ENCODE measurements around the gene UBASH3A.

UBASH3A gene

GRCh38 chr21:42411197-42411869 lies 7.6 kb downstream of the UBASH3A start:
- DNase-seq (ENCODE audit: low read depth, low spot score): no peak

GRCh38 chr21:42411891-42412635 lies 8.4 kb downstream of the UBASH3A start:
- no peak for DNase-seq (ENCODE audit: low read depth, low spot score)

DNA sequence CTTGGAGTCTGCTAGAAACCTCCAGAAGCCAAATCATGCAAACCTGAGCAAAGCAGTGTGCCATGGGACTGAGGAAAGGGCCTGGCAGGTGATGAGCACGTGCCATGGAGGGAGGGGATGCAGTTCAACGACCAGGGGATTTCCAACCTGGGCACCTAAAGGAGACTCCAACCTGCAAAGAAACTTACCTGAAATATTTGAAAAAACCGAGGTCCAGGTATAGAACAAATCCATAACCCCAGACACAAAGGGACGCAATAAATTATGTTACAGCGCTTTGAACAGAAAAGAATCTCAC lies 8.9 kb downstream of the UBASH3A start:
- no peak for DNase-seq (ENCODE audit: low read depth, low spot score)

DNA sequence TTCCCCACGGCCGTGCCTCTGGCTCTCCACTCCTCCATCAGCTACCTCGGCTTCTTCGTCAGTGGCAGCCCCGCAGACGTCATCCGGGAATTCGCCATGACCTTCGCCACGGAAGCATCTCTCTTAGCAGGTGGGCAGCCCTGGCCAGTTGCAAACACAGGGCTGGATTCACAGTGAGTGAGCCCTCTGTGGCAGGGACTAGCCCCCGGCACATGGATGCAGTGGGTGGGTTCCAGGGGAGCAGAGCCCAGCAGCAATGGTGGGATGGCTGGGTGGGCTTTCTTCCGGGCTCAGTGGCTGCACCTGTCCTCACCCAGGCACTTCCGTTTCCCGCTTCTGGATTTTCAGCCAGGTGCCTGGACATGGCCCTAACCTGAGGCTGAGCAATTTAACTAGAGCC lies 9.4 kb downstream of the UBASH3A start:
- DNase-seq (ENCODE audit: low read depth, low spot score): no peak

GRCh38 chr21:42413500-42413899 lies 9.8 kb downstream of the UBASH3A start:
- no peak for DNase-seq (ENCODE audit: low read depth, low spot score)

- DNase-seq (ENCODE audit: low read depth, low spot score): no peak
Observed at GRCh38 chr21:42414066-42414465, 10.4 kb downstream of the UBASH3A start.

DNA sequence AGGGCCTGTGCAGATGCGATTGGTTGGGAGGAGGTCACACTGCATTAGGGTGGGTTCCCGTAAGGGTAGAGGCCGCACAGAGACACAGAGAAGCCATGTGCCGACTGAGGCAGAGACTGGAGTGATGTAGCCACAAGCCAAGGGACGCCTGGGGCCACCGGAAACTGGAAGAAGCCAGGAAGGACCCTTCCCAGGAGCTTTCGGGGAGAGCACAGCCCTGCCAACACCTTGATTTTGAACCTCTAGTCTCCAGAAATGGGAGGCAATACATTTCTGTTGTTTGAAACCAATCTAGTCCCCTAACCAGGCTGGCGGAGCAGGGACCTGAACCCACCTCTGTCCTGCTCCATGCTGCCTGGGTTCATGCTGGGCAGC lies 10.8 kb downstream of the UBASH3A start:
- no peak for DNase-seq (ENCODE audit: low read depth, low spot score)

- DNase-seq (ENCODE audit: low read depth, low spot score): peak; percentile 92
Observed at GRCh38 chr21:42414928-42415769, 11.4 kb downstream of the UBASH3A start.

GRCh38 chr21:42417533-42417932 lies 13.8 kb downstream of the UBASH3A start:
- no peak for DNase-seq (ENCODE audit: low read depth, low spot score)

- no peak for DNase-seq (ENCODE audit: low read depth, low spot score)
Observed at GRCh38 chr21:42418886-42419285, 15.2 kb downstream of the UBASH3A start.

DNA sequence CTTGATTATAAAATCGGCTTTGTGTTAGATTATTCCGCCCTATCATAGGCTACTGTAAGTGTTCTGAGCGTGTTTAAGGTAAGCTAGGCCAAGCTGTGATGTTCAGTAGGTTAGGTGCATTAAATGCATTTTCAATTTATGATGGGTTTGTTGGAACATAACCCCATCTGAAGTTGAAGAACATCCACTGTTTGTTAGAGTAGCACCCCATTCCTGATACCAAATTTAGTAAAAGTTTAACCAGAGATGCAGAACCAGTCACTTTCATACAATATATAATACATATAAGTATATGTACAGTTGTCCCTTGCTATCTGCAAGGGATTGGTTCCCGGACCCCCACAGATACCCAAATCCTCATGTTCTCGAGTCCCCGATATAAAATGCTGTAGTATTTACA lies 16.1 kb downstream of the UBASH3A start:
- no peak for DNase-seq (ENCODE audit: low read depth, low spot score)

DNA sequence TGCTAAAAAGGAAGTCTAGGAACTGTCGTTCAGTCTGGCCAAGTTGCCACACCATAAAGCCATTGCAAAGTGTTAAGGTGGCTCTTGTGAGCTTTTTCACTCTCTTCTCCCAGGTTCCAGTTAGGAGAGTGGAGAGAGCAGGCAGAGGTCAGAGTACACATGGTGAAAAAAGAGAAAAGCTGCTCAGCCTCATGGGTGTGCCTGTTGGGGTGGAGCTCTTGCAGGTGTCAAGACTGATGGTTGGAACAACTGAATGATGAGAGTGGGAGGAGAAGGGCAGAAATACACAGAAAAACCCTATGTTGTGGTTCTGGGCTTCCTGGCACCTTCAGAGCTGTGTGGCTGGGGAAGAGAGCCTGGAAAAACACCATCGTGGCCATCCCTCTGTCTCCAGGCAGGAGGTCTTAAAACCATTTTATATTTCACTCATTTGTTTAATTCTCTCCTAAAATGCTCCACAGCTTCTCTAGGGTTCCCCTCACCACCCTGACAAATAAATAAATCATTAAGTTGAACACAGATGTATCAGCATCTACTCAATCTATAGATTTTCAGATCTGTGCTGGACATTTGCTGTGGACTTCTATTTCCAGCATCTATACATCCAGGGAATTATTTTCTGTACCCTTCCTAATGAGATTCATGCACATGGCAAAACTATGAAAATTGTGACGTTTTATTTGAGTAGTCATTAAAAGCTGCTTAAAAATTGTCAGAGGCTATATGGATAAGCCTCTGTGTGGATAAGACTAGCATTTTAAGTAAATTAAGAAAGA lies 17.5 kb downstream of the UBASH3A start:
- no peak for DNase-seq (ENCODE audit: low read depth, low spot score)

GRCh38 chr21:42423197-42423675 lies 19.5 kb downstream of the UBASH3A start:
- no peak for DNase-seq (ENCODE audit: low read depth, low spot score)

- DNase-seq (ENCODE audit: low read depth, low spot score): no peak
Observed at GRCh38 chr21:42423685-42424084, 20.0 kb downstream of the UBASH3A start.

DNA sequence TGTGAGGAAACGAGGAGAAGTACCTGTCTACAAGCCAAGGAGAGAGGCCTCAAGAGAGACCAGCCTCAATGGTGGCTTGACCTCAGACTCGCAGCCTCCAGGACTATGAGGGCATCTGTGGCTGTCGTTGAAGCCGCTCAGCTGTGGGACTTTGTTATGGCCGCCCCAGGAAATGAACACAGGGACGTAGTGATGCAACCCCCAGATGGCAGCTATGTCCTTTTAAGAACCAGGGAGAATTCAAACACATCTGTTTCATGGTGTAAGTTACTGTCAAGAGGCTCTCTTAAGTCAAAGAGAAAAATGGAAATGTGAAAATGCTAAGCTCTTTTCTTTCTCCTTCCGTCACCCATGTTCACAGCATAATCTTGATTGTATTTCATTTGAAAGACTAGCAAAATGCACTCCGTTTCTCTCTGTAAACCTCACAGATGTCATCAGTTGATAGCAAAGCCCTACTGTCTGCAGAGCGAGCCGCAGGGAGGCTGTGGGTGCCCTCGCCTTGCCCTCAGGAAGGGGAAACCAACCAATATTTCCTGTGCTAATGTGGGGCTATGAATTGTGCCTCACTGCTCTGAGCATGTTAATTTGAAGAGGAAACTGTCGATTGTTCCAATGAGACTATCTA lies 21.3 kb downstream of the UBASH3A start:
- DNase-seq (ENCODE audit: low read depth, low spot score): no peak

GRCh38 chr21:42425591-42425990 lies 21.9 kb downstream of the UBASH3A start:
- DNase-seq (ENCODE audit: low read depth, low spot score): no peak

DNA sequence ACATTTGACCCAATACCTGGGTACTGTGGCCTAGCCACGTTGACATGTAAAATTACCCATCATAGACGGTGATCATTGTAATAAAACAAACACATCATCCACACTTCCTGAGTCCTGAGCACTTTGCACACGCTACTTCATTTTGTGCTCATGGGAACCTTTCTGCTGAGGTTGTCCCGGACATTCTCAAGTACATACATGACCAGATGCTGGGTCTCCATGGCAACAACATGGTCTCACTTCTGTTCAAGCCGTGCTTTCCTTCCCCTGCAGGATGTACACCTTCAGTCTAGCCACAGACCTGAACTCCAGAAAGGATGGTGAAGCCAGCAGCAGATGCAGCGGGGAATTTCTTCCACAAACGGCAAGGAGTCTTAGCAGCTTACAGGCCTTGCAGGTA lies 22.7 kb downstream of the UBASH3A start:
- no peak for DNase-seq (ENCODE audit: low read depth, low spot score)

DNA sequence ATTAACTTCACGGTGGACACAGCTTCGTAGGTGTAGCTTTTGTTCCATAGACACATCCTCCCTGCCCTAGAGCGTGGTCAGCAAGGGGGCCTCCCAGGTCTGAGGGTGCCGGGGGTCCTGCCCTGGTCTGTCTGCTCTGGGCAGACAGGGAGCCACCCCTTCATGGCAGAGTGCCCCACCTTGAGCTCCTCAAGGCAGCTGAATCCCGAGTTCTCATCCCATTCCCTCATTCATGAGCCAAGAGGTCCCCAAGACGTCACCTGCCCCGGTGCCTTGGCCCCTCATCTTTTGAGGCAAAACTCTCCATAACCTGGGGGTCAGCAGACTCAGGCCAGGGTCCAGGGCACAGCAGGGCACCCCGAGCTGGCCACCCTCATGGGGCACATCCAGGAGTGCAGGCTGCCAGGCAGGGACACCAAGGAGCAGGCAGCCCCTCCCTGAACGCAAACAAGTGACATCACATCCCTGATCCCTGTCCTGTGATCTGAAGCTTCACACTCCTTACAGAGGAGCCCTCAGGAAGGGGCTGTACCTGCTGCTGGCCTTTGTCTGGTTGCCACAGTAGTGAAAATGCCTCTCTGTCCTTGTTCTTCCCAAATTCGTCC lies 23.3 kb downstream of the UBASH3A start:
- DNase-seq (ENCODE audit: low read depth, low spot score): no peak

DNA sequence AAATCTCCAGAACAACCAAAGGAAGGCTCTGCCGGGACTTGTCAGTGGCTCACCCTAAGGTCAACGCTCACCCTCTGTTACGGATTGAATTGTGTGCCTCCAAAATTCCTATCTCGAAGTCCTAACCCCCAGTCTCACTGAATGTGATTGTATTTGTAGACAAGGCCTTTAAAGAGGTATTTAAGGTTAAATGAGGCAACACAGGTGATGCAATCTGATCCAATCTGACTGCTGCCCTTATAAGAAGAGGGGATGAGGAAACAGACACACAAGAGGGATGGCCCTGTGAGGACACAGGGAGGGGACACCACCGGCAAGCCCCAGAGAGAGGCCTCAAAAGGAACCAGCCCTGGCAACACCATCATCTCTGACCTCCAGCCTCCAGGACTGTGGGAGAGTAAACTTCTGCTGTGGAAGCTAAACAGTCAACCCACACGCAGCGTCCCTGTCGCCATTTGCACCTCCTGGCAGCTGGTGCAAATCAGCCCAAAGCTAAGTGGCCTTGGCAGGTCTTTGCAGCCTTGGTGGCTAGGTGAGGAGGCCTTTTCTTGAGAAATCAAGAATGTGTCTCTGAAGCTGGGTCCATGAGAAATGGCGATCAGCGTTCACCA lies 24.2 kb downstream of the UBASH3A start:
- no peak for DNase-seq (ENCODE audit: low read depth, low spot score)

- DNase-seq (ENCODE audit: low read depth, low spot score): no peak
Observed at GRCh38 chr21:42429021-42429420, 25.3 kb downstream of the UBASH3A start.

Data from activated naive CD8-positive, alpha-beta T cell treated with anti-CD3 and anti-CD28 coated beads, Interleukin-2, amount 50 U/mL, for 16 hours (primary cell).